ENCODE data around the gene WDR59. TPM values are rescaled to one million over a fixed set of nuclear protein-coding genes. Genes with fewer than 3 reads are reported as not detected.

The WDR59 gene
- total and polyA plus RNA-seq, 2 donors from 2014 or later, result 32.6 to 60.0 TPM

GRCh38 chr16:74887084-74887483 lies 97.8 kb downstream of the WDR59 start:
- Histone ChIP-seq H3K9me3 (ENCODE audit: control insufficient read depth in 2 of 3, insufficient read depth in 1 of 3, low read length in 3 of 3) (no peaks in the 10 kb centered on the region), H3K9ac (ENCODE audit: low read length in 3 of 3) (no peak overlapping the region), H3K4me3 (ENCODE audit: low read length in 3 of 3) (no peak overlapping the region), H3K27ac (ENCODE audit: low read depth in 2 of 2, low read length in 2 of 2) (no peak overlapping the region), H3K4me1 (ENCODE audit: control insufficient read depth in 2 of 3, insufficient read depth in 2 of 3, low read depth in 1 of 3, low read length in 3 of 3) (no peaks in the 10 kb centered on the region), H3K36me3 (ENCODE audit: control insufficient read depth in 2 of 3, insufficient read depth in 3 of 3, low read length in 3 of 3) (peaks cover 3 to 39% (median 25%) of the 10 kb centered on the region in 3 donors), H3K27me3 (ENCODE audit: control insufficient read depth, insufficient read depth, low read length) (no peaks in the 10 kb centered on the region)
- TF ChIP-seq CTCF (IDR thresholded peaks at IDR 0.05; ENCODE audit: borderline replicate concordance, extremely low read depth, insufficient read depth), result no peak
- FAIRE-seq (no peak), DNase-seq (no peak)
- intact Hi-C loops (cut with DNase I), result no loop called here

GRCh38 chr16:74877706-74878105 lies 107.2 kb downstream of the WDR59 start:
- Histone ChIP-seq H3K9ac (ENCODE audit: low read length in 3 of 3) (no peak overlapping the region), H3K4me3 (ENCODE audit: low read length in 3 of 3) (no peak overlapping the region), H3K27me3 (ENCODE audit: control insufficient read depth, insufficient read depth, low read length) (no peaks in the 10 kb centered on the region), H3K36me3 (ENCODE audit: control insufficient read depth in 2 of 3, insufficient read depth in 3 of 3, low read length in 3 of 3) (peaks cover 3 to 24% (median 9%) of the 10 kb centered on the region in 3 donors), H3K9me3 (ENCODE audit: control insufficient read depth in 2 of 3, insufficient read depth in 1 of 3, low read length in 3 of 3) (no peaks in the 10 kb centered on the region), H3K4me1 (ENCODE audit: control insufficient read depth in 2 of 3, insufficient read depth in 2 of 3, low read depth in 1 of 3, low read length in 3 of 3) (no peaks in the 10 kb centered on the region), H3K27ac (ENCODE audit: low read depth in 2 of 2, low read length in 2 of 2) (no peak overlapping the region)
- TF ChIP-seq CTCF (IDR thresholded peaks at IDR 0.05; ENCODE audit: borderline replicate concordance, extremely low read depth, insufficient read depth), result no peak
- intact Hi-C loops (cut with DNase I), result no loop called here
- DNase-seq (no peak), FAIRE-seq (no peak)

GRCh38 chr16:74874912-74875546 lies 109.9 kb downstream of the WDR59 start:
- no peaks in the 10 kb centered on the region for H3K9me3 ChIP-seq (ENCODE audit: control insufficient read depth in 2 of 3, insufficient read depth in 1 of 3, low read length in 3 of 3)
- H3K27ac ChIP-seq (ENCODE audit: low read depth in 2 of 2, low read length in 2 of 2), result no peak overlapping the region
- TF ChIP-seq CTCF (IDR thresholded peaks at IDR 0.05; ENCODE audit: borderline replicate concordance, extremely low read depth, insufficient read depth), result no peak
- no peak for DNase-seq
- no peaks in the 10 kb centered on the region for H3K4me1 ChIP-seq (ENCODE audit: control insufficient read depth in 2 of 3, insufficient read depth in 2 of 3, low read depth in 1 of 3, low read length in 3 of 3)
- intact Hi-C loops (cut with DNase I), result no loop called here
- FAIRE-seq, result no peak
- H3K4me3 ChIP-seq (ENCODE audit: low read length in 3 of 3), result no peak overlapping the region
- H3K36me3 ChIP-seq (ENCODE audit: control insufficient read depth in 2 of 3, insufficient read depth in 3 of 3, low read length in 3 of 3), result peaks cover 0 to 24% (median 7%) of the 10 kb centered on the region in 3 donors
- H3K9ac ChIP-seq (ENCODE audit: low read length in 3 of 3), result no peak overlapping the region
- H3K27me3 ChIP-seq (ENCODE audit: control insufficient read depth, insufficient read depth, low read length), result no peaks in the 10 kb centered on the region

- Histone ChIP-seq H3K27ac (ENCODE audit: low read depth in 2 of 2, low read length in 2 of 2) (no peak overlapping the region), H3K9me3 (ENCODE audit: control insufficient read depth in 2 of 3, insufficient read depth in 1 of 3, low read length in 3 of 3) (no peaks in the 10 kb centered on the region), H3K4me1 (ENCODE audit: control insufficient read depth in 2 of 3, insufficient read depth in 2 of 3, low read depth in 1 of 3, low read length in 3 of 3) (no peaks in the 10 kb centered on the region), H3K9ac (ENCODE audit: low read length in 3 of 3) (no peak overlapping the region), H3K36me3 (ENCODE audit: control insufficient read depth in 2 of 3, insufficient read depth in 3 of 3, low read length in 3 of 3) (peaks cover 0 to 23% (median 7%) of the 10 kb centered on the region in 3 donors), H3K4me3 (ENCODE audit: low read length in 3 of 3) (no peak overlapping the region), H3K27me3 (ENCODE audit: control insufficient read depth, insufficient read depth, low read length) (no peaks in the 10 kb centered on the region)
- intact Hi-C loops (cut with DNase I), result no loop called here
- FAIRE-seq, result no peak
- no peak for TF ChIP-seq CTCF (IDR thresholded peaks at IDR 0.05; ENCODE audit: borderline replicate concordance, extremely low read depth, insufficient read depth)
- DNase-seq, result no peak
Observed at GRCh38 chr16:74874123-74874522, 110.8 kb downstream of the WDR59 start.
